HG03354 (cell line): ENCODE data around the gene IQSEC3.
"Not testable (repeated sequence)": the region's sequence is repeated elsewhere in the genome, so short reads cannot be mapped to it uniquely, and the experiment has no call there.

Source experiments
- ATAC-seq: cut with Tn5 transposase; IDR thresholded peaks from one replicate; pipeline ENCODE4 v1.9.1; 2021; ENCODE audit warnings: mild to moderate bottlenecking; ENCODE audit not compliant: unreplicated experiment, poor library complexity, severe bottlenecking

Gene IQSEC3

DNA sequence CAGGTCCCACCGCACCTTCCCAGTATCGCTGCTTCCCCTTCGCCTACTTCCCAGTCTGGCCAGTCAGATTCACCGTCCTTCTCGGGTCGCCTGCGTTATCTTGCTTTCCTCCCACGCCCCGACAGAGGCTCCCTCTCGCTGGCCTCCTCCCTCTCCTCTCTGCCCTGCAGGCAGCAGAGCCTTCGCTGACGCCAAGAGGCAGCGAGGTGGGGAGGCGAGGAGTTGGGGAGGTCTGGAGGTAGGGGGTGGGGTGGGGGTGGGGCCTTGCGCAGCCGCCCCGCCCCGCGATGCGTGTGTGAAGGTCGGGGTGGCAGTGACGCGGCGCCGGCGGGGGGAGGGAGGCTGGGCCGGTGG, at the start of gene IQSEC3:
IQSEC3 (plus strand) TSS at position 340 of the 354 bp plus-strand sequence. CDS start 116 bp downstream, outside the sequence.
- not testable (repeated sequence) for ATAC-seq

GRCh38 chr12:17370-18340, 48.9 kb upstream of the IQSEC3 start:
- not testable (repeated sequence) for ATAC-seq

DNA sequence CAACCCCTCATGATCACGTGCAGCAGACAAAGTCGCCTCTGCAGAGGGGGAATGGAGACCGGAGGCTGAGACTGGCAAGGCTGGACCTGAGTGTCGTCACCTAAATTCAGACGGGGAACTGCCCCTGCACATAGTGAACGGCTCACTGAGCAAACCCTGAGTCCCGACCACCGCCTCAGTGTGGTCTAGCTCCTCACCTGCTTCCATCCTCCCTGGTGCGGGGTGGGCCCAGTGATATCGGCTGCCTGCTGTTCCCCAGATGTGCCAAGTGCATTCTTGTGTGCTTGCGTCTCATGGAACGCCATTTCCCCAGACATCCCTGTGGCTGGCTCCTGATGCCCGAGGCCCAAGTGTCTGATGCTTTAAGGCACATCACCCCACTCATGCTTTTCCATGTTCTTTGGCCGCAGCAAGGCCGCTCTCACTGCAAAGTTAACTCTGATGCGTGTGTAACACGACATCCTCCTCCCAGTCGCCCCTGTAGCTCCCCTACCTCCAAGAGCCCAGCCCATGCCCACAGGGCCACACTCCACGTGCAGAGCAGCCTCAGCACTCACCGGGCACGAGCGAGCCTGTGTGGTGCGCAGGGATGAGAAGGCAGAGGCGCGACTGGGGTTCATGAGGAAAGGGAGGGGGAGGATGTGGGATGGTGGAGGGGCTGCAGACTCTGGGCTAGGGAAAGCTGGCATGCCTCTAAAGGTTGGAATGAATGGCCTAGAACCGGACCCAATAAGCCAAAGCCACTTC, 47.6 kb upstream of the IQSEC3 start:
- ATAC-seq: not testable (repeated sequence)

DNA sequence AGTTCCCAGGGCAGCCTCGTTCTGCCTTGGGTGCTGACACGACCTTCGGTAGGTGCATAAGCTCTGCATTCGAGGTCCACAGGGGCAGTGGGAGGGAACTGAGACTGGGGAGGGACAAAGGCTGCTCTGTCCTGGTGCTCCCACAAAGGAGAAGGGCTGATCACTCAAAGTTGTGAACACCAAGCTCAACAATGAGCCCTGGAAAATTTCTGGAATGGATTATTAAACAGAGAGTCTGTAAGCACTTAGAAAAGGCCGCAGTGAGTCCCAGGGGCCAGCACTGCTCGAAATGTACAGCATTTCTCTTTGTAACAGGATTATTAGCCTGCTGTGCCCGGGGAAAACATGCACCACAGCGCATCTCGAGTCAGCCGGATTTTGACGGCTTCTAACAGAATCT, 46.7 kb upstream of the IQSEC3 start:
- not testable (repeated sequence) for ATAC-seq

DNA sequence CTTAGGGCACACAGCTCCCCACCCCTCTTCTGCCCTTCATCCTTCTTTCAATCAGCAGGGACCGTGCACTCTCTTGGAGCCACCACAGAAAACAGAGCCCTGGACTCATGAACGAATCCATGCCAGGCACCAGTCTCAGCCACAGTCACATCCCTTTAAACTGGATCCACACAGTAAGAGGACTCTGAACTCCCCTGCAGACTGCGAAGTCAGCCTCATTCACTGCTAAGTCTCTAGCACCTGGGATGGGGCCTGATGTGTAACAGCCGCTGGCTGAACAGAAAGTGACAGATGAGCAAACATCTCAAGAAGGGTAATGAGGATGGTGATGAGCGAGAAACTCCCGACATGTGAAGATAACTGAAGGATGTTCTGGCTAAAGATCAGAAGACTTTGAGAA, 45.8 kb upstream of the IQSEC3 start:
- no peak for ATAC-seq

GRCh38 chr12:21301-22189, 45.0 kb upstream of the IQSEC3 start:
- no peak for ATAC-seq

DNA sequence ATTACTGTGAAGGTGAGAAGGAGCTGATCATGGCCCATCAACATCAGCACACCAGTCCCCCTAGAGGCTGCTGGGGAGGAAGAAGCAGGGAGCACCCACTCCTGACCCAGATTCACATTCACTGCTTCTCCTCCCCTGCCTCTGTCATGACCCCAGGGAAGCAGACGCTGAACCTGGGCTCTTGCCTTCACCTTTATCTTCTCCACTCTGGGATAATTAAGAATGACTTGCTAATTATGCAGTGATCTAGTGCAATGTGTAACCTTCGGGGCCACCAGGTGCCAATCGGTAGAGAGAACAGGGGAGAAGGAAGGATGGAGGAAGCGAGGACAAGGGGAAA, 44.4 kb upstream of the IQSEC3 start:
- no peak for ATAC-seq

DNA sequence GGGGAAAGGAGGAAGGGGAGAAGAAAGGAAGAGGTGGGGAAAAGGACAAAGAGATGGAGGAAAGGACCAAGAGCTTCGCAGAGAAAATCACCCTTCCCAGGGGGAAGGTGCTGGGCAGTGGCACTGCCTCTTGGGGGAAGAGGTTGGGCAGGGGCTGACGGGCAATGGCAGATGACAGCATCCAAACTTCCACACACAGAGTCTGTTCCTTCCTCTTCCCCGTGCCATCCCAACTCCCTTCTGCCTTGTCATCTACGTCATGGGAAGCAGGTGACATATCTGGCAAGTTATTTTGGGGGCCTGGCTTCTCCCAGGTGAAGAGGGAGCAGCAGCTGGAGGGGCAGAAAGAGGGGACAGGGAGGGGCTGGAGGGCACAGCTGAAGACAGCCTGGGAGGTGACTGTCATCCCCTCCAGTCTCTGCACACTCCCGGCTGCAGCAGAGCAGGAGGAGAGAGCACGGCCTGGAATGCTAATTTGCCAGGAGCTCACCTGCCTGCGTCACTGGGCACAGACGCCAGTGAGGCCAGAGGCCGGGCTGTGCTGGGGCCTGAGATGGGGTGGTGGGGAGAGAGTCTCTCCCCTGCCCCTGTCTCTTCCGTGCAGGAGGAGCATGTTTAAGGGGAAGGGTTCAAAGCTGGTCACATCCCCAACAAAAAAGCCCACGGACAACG, 43.9 kb upstream of the IQSEC3 start:
- no peak for ATAC-seq

- not testable (repeated sequence) for ATAC-seq
Observed at GRCh38 chr12:27904-28303, 38.7 kb upstream of the IQSEC3 start.

DNA sequence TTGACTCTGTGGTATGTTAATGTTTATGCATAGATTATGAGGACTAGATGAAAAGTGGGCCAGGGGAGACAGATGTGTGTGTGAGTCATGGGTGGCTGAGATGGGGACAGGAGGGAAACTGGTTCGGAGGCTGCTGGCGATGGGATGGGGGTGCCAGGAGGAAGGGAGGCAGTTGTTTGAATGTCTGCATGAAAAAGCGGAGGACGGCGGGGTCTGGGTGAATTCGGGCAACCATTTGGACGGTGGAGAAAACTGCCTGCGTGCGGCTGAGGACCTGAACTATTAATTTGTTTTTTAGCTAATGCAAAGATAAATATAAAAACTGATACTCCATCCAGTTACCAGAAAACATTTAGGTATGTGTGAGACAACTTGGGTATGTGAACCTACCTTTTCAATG, 27.8 kb upstream of the IQSEC3 start:
- not testable (repeated sequence) for ATAC-seq

- not testable (repeated sequence) for ATAC-seq
Observed at GRCh38 chr12:39555-40265, 26.9 kb upstream of the IQSEC3 start.

DNA sequence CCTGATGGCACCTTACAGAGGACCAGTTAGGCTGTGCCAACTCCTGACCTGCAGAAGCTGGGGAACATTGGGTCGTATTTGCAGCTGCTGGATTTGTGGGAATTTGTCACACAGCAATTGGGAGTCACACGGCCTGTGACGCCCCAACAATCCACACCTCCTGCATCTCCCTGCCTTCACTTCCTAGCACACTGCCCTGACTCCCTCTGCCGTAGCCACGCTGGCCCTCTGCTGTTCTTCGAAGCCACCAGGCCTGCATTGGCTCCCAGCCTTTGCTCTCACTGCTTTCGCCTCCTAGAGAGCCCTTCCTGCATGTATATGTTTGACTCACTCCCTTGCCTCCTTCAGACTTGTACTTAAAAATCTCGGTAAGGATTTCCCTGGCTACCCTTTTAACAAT, 22.2 kb upstream of the IQSEC3 start:
- ATAC-seq: not testable (repeated sequence)

GRCh38 chr12:45235-45990, 21.2 kb upstream of the IQSEC3 start:
- not testable (repeated sequence) for ATAC-seq

- not testable (repeated sequence) for ATAC-seq
Observed at GRCh38 chr12:45991-46358, 20.6 kb upstream of the IQSEC3 start.

- not testable (repeated sequence) for ATAC-seq
Observed at GRCh38 chr12:46542-46941, 20.0 kb upstream of the IQSEC3 start.

- not testable (repeated sequence) for ATAC-seq
Observed at GRCh38 chr12:47699-48226, 18.8 kb upstream of the IQSEC3 start.

- ATAC-seq: not testable (repeated sequence)
Observed at GRCh38 chr12:49149-49548, 17.4 kb upstream of the IQSEC3 start.

GRCh38 chr12:51087-51486, 15.5 kb upstream of the IQSEC3 start:
- ATAC-seq: not testable (repeated sequence)
